Germinal center (tissue), 1 donor: ENCODE measurements around the gene CAMKK2.
"Not testable (repeated sequence)": the region's sequence is repeated elsewhere in the genome, so short reads cannot be mapped to it uniquely, and the experiment has no call there.

ENCODE experiments used
- DNase-seq: peaks from one replicate; pipeline ENCODE4 v3.0.0; 2012; ENCODE audit warnings: mixed read lengths, low spot score

The CAMKK2 gene

GRCh38 chr12:121245951-121246350, 50.6 kb downstream of the CAMKK2 start:
- no peak for DNase-seq

- no peak for DNase-seq
Observed at GRCh38 chr12:121245031-121245430, 51.5 kb downstream of the CAMKK2 start.

- DNase-seq = no peak
Observed at GRCh38 chr12:121241156-121241970, 55.1 kb downstream of the CAMKK2 start.

GRCh38 chr12:121240484-121241101, 55.9 kb downstream of the CAMKK2 start:
- DNase-seq = peak; percentile 83

GRCh38 chr12:121240062-121240420, 56.5 kb downstream of the CAMKK2 start:
- no peak for DNase-seq

- DNase-seq = no peak
Observed at GRCh38 chr12:121239351-121240061, 57.0 kb downstream of the CAMKK2 start.

- no peak for DNase-seq
Observed at GRCh38 chr12:121238604-121239350, 57.7 kb downstream of the CAMKK2 start.

- no peak for DNase-seq
Observed at GRCh38 chr12:121238086-121238485, 58.4 kb downstream of the CAMKK2 start.

- no peak for DNase-seq
Observed at GRCh38 chr12:121237415-121237814, 59.1 kb downstream of the CAMKK2 start.

- no peak for DNase-seq
Observed at GRCh38 chr12:121236776-121237175, 59.7 kb downstream of the CAMKK2 start.

- DNase-seq = no peak
Observed at GRCh38 chr12:121233628-121234020, 62.9 kb downstream of the CAMKK2 start.

GRCh38 chr12:121232977-121233627, 63.4 kb downstream of the CAMKK2 start:
- no peak for DNase-seq

- no peak for DNase-seq
Observed at GRCh38 chr12:121232163-121232562, 64.3 kb downstream of the CAMKK2 start.

GRCh38 chr12:121230538-121230907, 66.0 kb downstream of the CAMKK2 start:
- DNase-seq = no peak

- peak; percentile 79 for DNase-seq
Observed at GRCh38 chr12:121229826-121230537, 66.5 kb downstream of the CAMKK2 start.

GRCh38 chr12:121228919-121229665, 67.4 kb downstream of the CAMKK2 start:
- no peak for DNase-seq

- peak; percentile 62 for DNase-seq
Observed at GRCh38 chr12:121227294-121227693, 69.2 kb downstream of the CAMKK2 start.

- DNase-seq = not testable (repeated sequence)
Observed at GRCh38 chr12:121226871-121227270, 69.6 kb downstream of the CAMKK2 start.

- no peak for DNase-seq
Observed at GRCh38 chr12:121226399-121226798, 70.1 kb downstream of the CAMKK2 start.

GRCh38 chr12:121224591-121224990, 71.9 kb downstream of the CAMKK2 start:
- no peak for DNase-seq
